Measurements from ENCODE around the gene GSK3B.
"Not testable (repeated sequence)": the region's sequence is repeated elsewhere in the genome, so short reads cannot be mapped to it uniquely, and the experiment has no call there.

Gene GSK3B

GRCh38 chr3:119924111-119925094 is 169.8 kb downstream of the GSK3B start:
- DNase-seq = no peak

GRCh38 chr3:119918992-119919933 is 175.0 kb downstream of the GSK3B start:
- no peak for DNase-seq

- no peak for DNase-seq
Observed at GRCh38 chr3:119913021-119913420, 181.2 kb downstream of the GSK3B start.

- no peak for DNase-seq
Observed at GRCh38 chr3:119912220-119912619, 182.0 kb downstream of the GSK3B start.

- DNase-seq = no peak
Observed at GRCh38 chr3:119911748-119912147, 182.5 kb downstream of the GSK3B start.

GRCh38 chr3:119902061-119902460 is 192.2 kb downstream of the GSK3B start:
- no peak for DNase-seq

GRCh38 chr3:119901148-119901547 is 193.1 kb downstream of the GSK3B start:
- DNase-seq = no peak

GRCh38 chr3:119899192-119899511 is 195.1 kb downstream of the GSK3B start:
- no peak for DNase-seq

GRCh38 chr3:119898478-119899191 is 195.6 kb downstream of the GSK3B start:
- DNase-seq = no peak

GRCh38 chr3:119894195-119894594 is 200.1 kb downstream of the GSK3B start:
- DNase-seq = no peak

- DNase-seq = no peak
Observed at GRCh38 chr3:119893769-119894168, 200.5 kb downstream of the GSK3B start.

- DNase-seq = peak; percentile 78
Observed at GRCh38 chr3:119891944-119892721, 202.1 kb downstream of the GSK3B start.

- not testable (repeated sequence) for DNase-seq
Observed at GRCh38 chr3:119888681-119889080, 205.6 kb downstream of the GSK3B start.

GRCh38 chr3:119885746-119886530 is 208.3 kb downstream of the GSK3B start:
- no peak for DNase-seq

GRCh38 chr3:119884161-119884557 is 210.1 kb downstream of the GSK3B start:
- no peak for DNase-seq

GRCh38 chr3:119883461-119884160 is 210.6 kb downstream of the GSK3B start:
- DNase-seq = no peak

GRCh38 chr3:119880966-119881365 is 213.3 kb downstream of the GSK3B start:
- no peak for DNase-seq

GRCh38 chr3:119873646-119874045 is 220.6 kb downstream of the GSK3B start:
- no peak for DNase-seq

- DNase-seq = no peak
Observed at GRCh38 chr3:119872773-119873172, 221.5 kb downstream of the GSK3B start.

GRCh38 chr3:119871571-119871970 is 222.7 kb downstream of the GSK3B start:
- DNase-seq = no peak

GRCh38 chr3:119870512-119870911 is 223.7 kb downstream of the GSK3B start:
- no peak for DNase-seq
